GM12892 (cell line): ENCODE data around the gene ARPP21.
"Not testable (repeated sequence)": the region's sequence is repeated elsewhere in the genome, so short reads cannot be mapped to it uniquely, and the experiment has no call there.

ENCODE experiments used
- DNase-seq: peaks from one replicate; pipeline ENCODE4 v3.0.0; 2011; ENCODE audit not compliant: insufficient read length
- FAIRE-seq: peaks from 2 replicates; lab custom pipeline; 2011; peaks lifted over from hg19 to GRCh38; lab: Jason Lieb, UNC
- POLR2A ChIP-seq: IDR thresholded peaks from 2 replicates; pipeline ENCODE4 v1.6.1; 2011; ENCODE audit warnings: low read depth, low read length, control low read depth
- POLR2AphosphoS5 ChIP-seq: IDR thresholded peaks from 2 replicates; pipeline ENCODE4 v1.6.1; 2011; ENCODE audit warnings: low read depth, low read length, control low read depth
- TAF1 ChIP-seq: IDR thresholded peaks from 2 replicates; pipeline ENCODE4 v1.6.1; 2011; ENCODE audit warnings: low read depth, mild to moderate bottlenecking, control low read depth, low read length, borderline replicate concordance

Gene ARPP21

DNA sequence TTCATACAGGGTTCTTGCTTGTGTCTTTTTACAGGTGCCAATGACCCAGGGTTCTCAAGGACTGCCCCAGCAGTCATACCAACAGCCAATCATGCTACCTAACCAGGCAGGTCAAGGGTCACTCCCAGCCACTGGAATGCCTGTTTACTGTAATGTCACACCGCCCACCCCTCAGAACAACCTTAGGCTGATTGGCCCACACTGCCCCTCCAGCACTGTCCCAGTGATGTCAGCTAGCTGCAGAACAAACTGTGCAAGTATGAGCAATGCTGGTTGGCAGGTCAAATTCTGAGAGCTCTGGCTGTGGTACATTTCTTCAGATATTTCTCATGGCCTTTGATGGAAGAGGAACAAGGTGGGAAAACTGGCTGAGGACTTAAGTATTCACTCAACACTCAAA lies 154.3 kb downstream of the ARPP21 start:
- no peak for FAIRE-seq

GRCh38 chr3:35800960-35801459 lies 161.7 kb downstream of the ARPP21 start:
- no peak for DNase-seq
- no peak for TF ChIP-seq POLR2A
- no peak for TF ChIP-seq POLR2AphosphoS5
- TF ChIP-seq TAF1 = no peak
- FAIRE-seq = no peak

More for the DNA sequence above, 154.3 kb downstream of the ARPP21 start:
- TF ChIP-seq TAF1 = no peak
- no peak for TF ChIP-seq POLR2AphosphoS5
- TF ChIP-seq POLR2A = no peak
- DNase-seq = no peak

GRCh38 chr3:35814531-35814930 lies 175.2 kb downstream of the ARPP21 start:
- FAIRE-seq (no peak), DNase-seq (no peak)
- TF ChIP-seq POLR2AphosphoS5 = no peak

DNA sequence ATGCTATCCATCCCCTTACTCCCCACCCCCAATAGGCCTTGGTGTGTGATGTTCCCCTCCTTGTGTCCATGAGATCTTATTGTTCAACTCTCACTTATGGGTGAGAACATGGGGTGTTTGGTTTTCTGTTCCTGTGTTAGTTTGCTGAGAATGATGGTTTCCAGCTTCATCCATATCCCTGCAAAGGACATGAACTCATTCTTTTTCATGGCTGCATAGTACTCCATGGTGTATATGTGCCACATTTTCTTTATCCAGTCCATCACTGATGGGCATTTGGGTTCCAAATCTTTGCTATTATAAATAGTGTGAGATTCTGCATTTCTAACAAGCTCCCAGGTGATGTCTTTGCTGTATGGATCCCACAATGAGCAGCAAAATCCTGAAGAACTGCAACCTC lies 176.5 kb downstream of the ARPP21 start:
- FAIRE-seq, DNase-seq: not testable (repeated sequence)

GRCh38 chr3:35817216-35817615 lies 177.9 kb downstream of the ARPP21 start:
- DNase-seq = no peak
- TF ChIP-seq POLR2A (no peak), TAF1 (no peak), POLR2AphosphoS5 (no peak)
- no peak for FAIRE-seq

- no peak for DNase-seq
- TF ChIP-seq TAF1 (no peak), POLR2A (no peak), POLR2AphosphoS5 (no peak)
- FAIRE-seq = no peak
These were observed 192.8 kb downstream of the ARPP21 start for GRCh38 chr3:35832140-35832571.
